Adrenal gland (tissue), 5 donors: Measurements from ENCODE around the gene HMBS.

Experiments
- CTCF ChIP-seq, 6 experiments: fragments of 450-650 bp in 4 of 6; fragments of 200-600 bp in 2 of 6; sonication (generic) in 1 of 6; IDR thresholded peaks; 1 replicate in 5 of 6; 2 replicates in 1 of 6; pipeline versions ENCODE4 v1.5.1 to v1.8.0; 2016 to 2021; ENCODE audit warnings: antibody characterized with exemption in 6 of 6, mild to moderate bottlenecking in 2 of 6, moderate library complexity in 1 of 6
- POLR2A ChIP-seq, 2 donors: fragments of 450-650 bp; IDR thresholded peaks; one replicate each; pipeline ENCODE4 v1.6.1; 2017; ENCODE audit warnings: antibody characterized with exemption in 2 of 2, mild to moderate bottlenecking in 2 of 2, moderate library complexity in 1 of 2
- donor health status: DM: no; HTN: no; CAD: no.

- TF ChIP-seq CTCF (IDR thresholded peaks at IDR 0.05), result no peak
- no peak for TF ChIP-seq POLR2A (IDR thresholded peaks at IDR 0.05)
Observed at GRCh38 chr11:119118946-119119345, 34.3 kb downstream of the HMBS start.
